Measurements from ENCODE around the gene C1QL3.

Gene C1QL3

GRCh38 chr10:16519908-16520861, 1.5 kb downstream of the C1QL3 start:
- no peak overlapping the region for H3K4me3 ChIP-seq (ENCODE audit: low read depth, low read length)
- no peak overlapping the region for H2AFZ ChIP-seq
- no peaks in the 10 kb centered on the region for H3K79me2 ChIP-seq
- H3K9me3 ChIP-seq (ENCODE audit: control insufficient read depth, low read length): no peaks in the 10 kb centered on the region
- H3K27me3 ChIP-seq (ENCODE audit: control insufficient read depth, insufficient read depth, low read length): no peaks in the 10 kb centered on the region
- H3K27ac ChIP-seq: no peak overlapping the region
- no peaks in the 10 kb centered on the region for H3K36me3 ChIP-seq (ENCODE audit: control insufficient read depth, insufficient read depth, low read length)
- no peak overlapping the region for H3K9ac ChIP-seq
- no peak for TF ChIP-seq CTCF (IDR thresholded peaks at IDR 0.05)
- H3K4me1 ChIP-seq: no peaks in the 10 kb centered on the region
- no peak overlapping the region for H3K4me2 ChIP-seq (ENCODE audit: low read length)

- Histone ChIP-seq H3K27me3 (ENCODE audit: control insufficient read depth, insufficient read depth, low read length) (no peaks in the 10 kb centered on the region), H3K9ac (no peak overlapping the region), H3K9me3 (ENCODE audit: control insufficient read depth, low read length) (no peaks in the 10 kb centered on the region), H3K27ac (no peak overlapping the region), H3K4me3 (ENCODE audit: low read depth, low read length) (no peak overlapping the region), H3K36me3 (ENCODE audit: control insufficient read depth, insufficient read depth, low read length) (no peaks in the 10 kb centered on the region), H3K79me2 (no peaks in the 10 kb centered on the region), H2AFZ (no peak overlapping the region), H3K4me1 (no peaks in the 10 kb centered on the region), H3K4me2 (ENCODE audit: low read length) (no peak overlapping the region)
- no peak for TF ChIP-seq CTCF (IDR thresholded peaks at IDR 0.05)
Measured at GRCh38 chr10:16519250-16519907, 2.3 kb downstream of the C1QL3 start.

- no peak overlapping the region for H2AFZ ChIP-seq
- H3K79me2 ChIP-seq: no peaks in the 10 kb centered on the region
- TF ChIP-seq CTCF (IDR thresholded peaks at IDR 0.05): no peak
- no peaks in the 10 kb centered on the region for H3K36me3 ChIP-seq (ENCODE audit: control insufficient read depth, insufficient read depth, low read length)
- no peak overlapping the region for H3K27ac ChIP-seq
- no peak overlapping the region for H3K9ac ChIP-seq
- no peak overlapping the region for H3K4me3 ChIP-seq (ENCODE audit: low read depth, low read length)
- no peaks in the 10 kb centered on the region for H3K27me3 ChIP-seq (ENCODE audit: control insufficient read depth, insufficient read depth, low read length)
- no peaks in the 10 kb centered on the region for H3K4me1 ChIP-seq
- no peaks in the 10 kb centered on the region for H3K9me3 ChIP-seq (ENCODE audit: control insufficient read depth, low read length)
- H3K4me2 ChIP-seq (ENCODE audit: low read length): no peak overlapping the region
Measured at GRCh38 chr10:16518822-16519221, 2.9 kb downstream of the C1QL3 start.

GRCh38 chr10:16510843-16511242, 10.8 kb downstream of the C1QL3 start:
- Histone ChIP-seq H3K4me2 (ENCODE audit: low read length) (no peak overlapping the region), H3K4me3 (ENCODE audit: low read depth, low read length) (no peak overlapping the region), H3K9me3 (ENCODE audit: control insufficient read depth, low read length) (no peaks in the 10 kb centered on the region), H3K27ac (no peak overlapping the region), H3K4me1 (no peaks in the 10 kb centered on the region), H3K36me3 (ENCODE audit: control insufficient read depth, insufficient read depth, low read length) (no peaks in the 10 kb centered on the region), H3K27me3 (ENCODE audit: control insufficient read depth, insufficient read depth, low read length) (no peaks in the 10 kb centered on the region), H3K79me2 (no peaks in the 10 kb centered on the region), H2AFZ (no peak overlapping the region), H3K9ac (no peak overlapping the region)
- TF ChIP-seq CTCF (IDR thresholded peaks at IDR 0.05): no peak
